Measurements from ENCODE around the gene PSD2. TPM values are rescaled to one million over a fixed set of nuclear protein-coding genes. Genes with fewer than 3 reads are reported as not detected.

PSD2 gene
- total and polyA plus RNA-seq, 5 donors from 2014 or later = not detected

DNA sequence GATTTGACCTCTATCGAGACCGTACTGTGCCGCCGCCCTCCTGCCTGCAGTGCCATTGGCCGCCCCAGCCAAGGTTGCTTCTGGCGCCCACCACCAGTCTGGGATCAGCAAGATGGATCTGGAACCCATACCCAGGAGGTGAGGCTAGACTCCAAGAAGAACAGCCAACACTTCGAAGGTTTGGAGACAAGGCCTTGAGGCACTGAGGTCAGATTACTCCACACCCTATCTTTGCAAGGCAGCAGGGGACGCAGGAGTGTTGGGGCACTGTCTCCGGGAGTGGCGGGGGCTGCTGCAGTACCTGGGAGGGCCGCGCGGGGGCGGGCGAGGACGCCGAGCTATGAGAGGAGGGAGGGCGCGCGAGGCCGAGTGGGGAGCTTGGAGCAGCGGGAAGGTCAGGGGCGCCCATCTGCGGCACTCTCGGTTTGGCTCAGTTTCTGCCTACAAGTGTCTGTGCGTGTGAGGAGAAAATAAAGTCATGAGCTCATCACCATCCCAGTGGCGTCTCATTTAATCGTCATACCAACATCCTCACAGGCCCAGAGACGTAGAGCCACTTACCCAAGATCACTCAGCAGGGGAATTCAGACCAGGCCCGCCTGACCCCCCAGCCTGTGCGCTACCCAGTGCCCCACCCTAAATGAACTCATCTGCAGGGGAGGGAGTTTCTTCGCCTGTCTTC, 20.5 kb upstream of the PSD2 start:
- Mint-ChIP-seq H3K27ac (no peak overlapping the region), H3K4me3 (no peak overlapping the region), H3K4me1 (peaks cover 0 to 8% (median 4%) of the 10 kb centered on the region in 4 donors), H3K27me3 (peaks cover 34% of the 10 kb centered on the region), H3K9me3 (no peaks in the 10 kb centered on the region), H3K36me3 (no peaks in the 10 kb centered on the region)
- Histone ChIP-seq H3K27ac (ENCODE audit: insufficient read depth, low read length, poor library complexity, severe bottlenecking) (no peak overlapping the region), H3K9me3 (ENCODE audit: control insufficient read depth in 2 of 2, low read length in 2 of 2) (no peaks in the 10 kb centered on the region), H3K36me3 (ENCODE audit: control insufficient read depth, insufficient read depth, low read length) (no peaks in the 10 kb centered on the region), H3K4me3 (ENCODE audit: low read depth, low read length) (no peak overlapping the region), H3K4me1 (ENCODE audit: control insufficient read depth, insufficient read depth, low read length, poor library complexity, severe bottlenecking) (no peaks in the 10 kb centered on the region), H3K27me3 (ENCODE audit: control insufficient read depth, insufficient read depth, low read length) (peaks cover 5% of the 10 kb centered on the region)
- DNase-seq (peak; percentile 45 to 66 (median 56)), ATAC-seq (ENCODE audit: low read depth in 2 of 2) (peak; percentile 80 to 86)

DNA sequence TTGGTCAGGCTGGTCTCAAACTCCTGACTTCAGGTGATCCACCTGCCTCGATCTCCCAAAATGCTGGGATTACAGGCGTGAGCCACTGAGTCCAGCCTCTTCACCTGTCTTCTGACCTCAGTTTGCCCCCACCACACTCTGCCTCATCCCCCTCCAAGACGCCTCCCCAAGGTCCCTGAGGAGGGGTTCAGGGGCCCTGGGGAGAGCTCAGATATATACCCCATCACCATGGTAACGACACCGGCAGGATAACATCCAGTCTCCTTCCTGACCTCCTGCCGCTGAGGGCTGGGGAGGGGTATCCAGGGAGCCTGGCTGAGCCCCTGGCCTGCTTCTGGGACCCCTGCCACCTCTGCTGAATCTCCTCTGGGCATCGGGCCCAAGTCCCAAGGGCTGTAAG, 19.7 kb upstream of the PSD2 start:
- H3K27me3 Mint-ChIP-seq = peaks cover 39% of the 10 kb centered on the region
- ATAC-seq (ENCODE audit: low read depth in 2 of 2) (no peak), DNase-seq (no peak)
- no peak overlapping the region for H3K27ac Mint-ChIP-seq
- no peaks in the 10 kb centered on the region for H3K9me3 Mint-ChIP-seq
- peaks cover 5% of the 10 kb centered on the region for H3K27me3 ChIP-seq (ENCODE audit: control insufficient read depth, insufficient read depth, low read length)
- no peaks in the 10 kb centered on the region for H3K9me3 ChIP-seq (ENCODE audit: control insufficient read depth in 2 of 2, low read length in 2 of 2)
- H3K27ac ChIP-seq (ENCODE audit: insufficient read depth, low read length, poor library complexity, severe bottlenecking) = no peak overlapping the region
- no peak overlapping the region for H3K4me3 Mint-ChIP-seq
- H3K4me1 Mint-ChIP-seq = peaks cover 0 to 8% (median 4%) of the 10 kb centered on the region in 4 donors
- no peak overlapping the region for H3K4me3 ChIP-seq (ENCODE audit: low read depth, low read length)
- no peaks in the 10 kb centered on the region for H3K4me1 ChIP-seq (ENCODE audit: control insufficient read depth, insufficient read depth, low read length, poor library complexity, severe bottlenecking)
- H3K36me3 Mint-ChIP-seq = no peaks in the 10 kb centered on the region
- no peaks in the 10 kb centered on the region for H3K36me3 ChIP-seq (ENCODE audit: control insufficient read depth, insufficient read depth, low read length)

DNA sequence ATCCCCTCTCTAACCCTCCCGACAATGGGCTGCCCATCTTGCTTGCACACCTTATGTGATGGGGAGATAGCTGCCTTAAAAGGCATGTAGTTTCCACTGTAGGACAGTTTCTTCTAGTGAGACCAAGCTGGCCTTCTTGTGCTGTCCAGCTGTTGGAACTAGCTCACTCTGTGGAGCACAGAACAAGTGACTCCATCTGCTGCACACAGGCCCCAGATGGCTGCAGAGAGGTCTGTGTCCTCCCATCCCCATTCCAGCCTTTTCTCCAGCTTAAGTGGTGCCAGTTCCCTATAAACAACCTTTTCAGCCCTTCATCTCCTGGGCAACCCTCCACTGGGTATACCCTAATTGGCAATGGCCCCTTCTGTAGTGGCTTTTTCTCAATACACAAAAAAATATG, 18.7 kb upstream of the PSD2 start:
- Mint-ChIP-seq H3K36me3 (no peaks in the 10 kb centered on the region), H3K27ac (no peak overlapping the region), H3K4me3 (no peak overlapping the region), H3K9me3 (no peaks in the 10 kb centered on the region), H3K27me3 (peaks cover 45% of the 10 kb centered on the region), H3K4me1 (peaks cover 0 to 8% (median 4%) of the 10 kb centered on the region in 4 donors)
- no peaks in the 10 kb centered on the region for H3K4me1 ChIP-seq (ENCODE audit: control insufficient read depth, insufficient read depth, low read length, poor library complexity, severe bottlenecking)
- H3K27me3 ChIP-seq (ENCODE audit: control insufficient read depth, insufficient read depth, low read length) = peaks cover 5% of the 10 kb centered on the region
- ATAC-seq (ENCODE audit: low read depth in 2 of 2) = no peak
- no peak overlapping the region for H3K27ac ChIP-seq (ENCODE audit: insufficient read depth, low read length, poor library complexity, severe bottlenecking)
- no peaks in the 10 kb centered on the region for H3K36me3 ChIP-seq (ENCODE audit: control insufficient read depth, insufficient read depth, low read length)
- DNase-seq = no peak
- no peaks in the 10 kb centered on the region for H3K9me3 ChIP-seq (ENCODE audit: control insufficient read depth in 2 of 2, low read length in 2 of 2)
- H3K4me3 ChIP-seq (ENCODE audit: low read depth, low read length) = no peak overlapping the region

DNA sequence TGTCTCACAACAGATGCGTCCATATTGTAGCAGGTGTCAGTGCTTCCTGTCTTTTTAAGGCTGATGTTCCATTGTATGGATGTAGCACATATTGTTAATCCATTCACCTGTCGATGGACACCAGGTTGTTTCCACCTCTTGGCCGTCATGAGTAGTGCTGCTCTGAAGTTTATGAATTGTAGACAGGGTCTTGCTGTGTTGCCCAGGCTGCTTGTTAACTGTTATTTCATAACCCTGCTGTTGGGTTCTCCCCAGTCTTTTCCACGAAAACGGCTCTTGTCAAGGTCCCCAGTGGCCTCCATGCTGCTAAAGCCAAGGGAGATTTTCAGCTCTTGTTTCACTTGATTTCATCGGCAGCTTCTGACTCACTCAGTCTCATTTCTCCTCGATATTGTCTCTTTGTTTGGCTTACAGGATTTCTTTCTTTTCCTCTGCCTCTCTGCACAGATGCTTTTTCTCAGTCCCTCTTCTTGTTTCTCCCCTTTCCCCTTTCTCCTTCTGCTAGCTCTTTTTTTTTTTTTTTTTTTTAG, 12.1 kb upstream of the PSD2 start:
- H3K27me3 Mint-ChIP-seq = peaks cover 43% of the 10 kb centered on the region
- H3K4me3 ChIP-seq (ENCODE audit: low read depth, low read length) = no peak overlapping the region
- peaks cover 10% of the 10 kb centered on the region for H3K4me1 ChIP-seq (ENCODE audit: control insufficient read depth, insufficient read depth, low read length, poor library complexity, severe bottlenecking)
- H3K36me3 Mint-ChIP-seq = no peaks in the 10 kb centered on the region
- H3K9me3 ChIP-seq (ENCODE audit: control insufficient read depth in 2 of 2, low read length in 2 of 2) = no peaks in the 10 kb centered on the region
- H3K4me3 Mint-ChIP-seq = no peak overlapping the region
- no peak overlapping the region for H3K27ac ChIP-seq (ENCODE audit: insufficient read depth, low read length, poor library complexity, severe bottlenecking)
- peaks cover 13% of the 10 kb centered on the region for H3K27me3 ChIP-seq (ENCODE audit: control insufficient read depth, insufficient read depth, low read length)
- no peak overlapping the region for H3K27ac Mint-ChIP-seq
- ATAC-seq (ENCODE audit: low read depth in 2 of 2) (no peak), DNase-seq (no peak)
- H3K36me3 ChIP-seq (ENCODE audit: control insufficient read depth, insufficient read depth, low read length) = no peaks in the 10 kb centered on the region
- H3K9me3 Mint-ChIP-seq = peaks cover 0 to 1% (median 0%) of the 10 kb centered on the region in 7 donors
- peaks cover 0 to 8% (median 2%) of the 10 kb centered on the region in 4 donors for H3K4me1 Mint-ChIP-seq

DNA sequence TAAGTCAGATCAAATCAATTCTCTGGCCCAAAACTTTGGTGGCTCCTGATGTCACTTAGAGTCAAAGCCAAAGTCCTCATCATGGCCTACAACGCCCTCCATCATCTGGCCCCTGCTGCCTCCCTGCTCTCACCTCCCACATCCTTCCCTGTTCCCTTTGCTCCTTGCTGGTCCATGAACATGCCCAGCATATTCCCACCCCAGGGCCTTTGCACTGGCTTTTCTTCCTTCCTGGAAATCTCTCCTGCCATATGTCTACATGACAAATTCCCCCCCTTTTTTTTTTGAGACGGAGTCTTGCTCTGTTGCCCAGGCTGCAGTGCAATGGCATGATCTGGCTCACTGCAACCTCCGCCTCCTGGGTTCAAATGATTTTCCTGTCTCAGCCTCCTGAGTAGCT, 11.1 kb upstream of the PSD2 start:
- Histone ChIP-seq H3K27ac (ENCODE audit: insufficient read depth, low read length, poor library complexity, severe bottlenecking) (no peak overlapping the region), H3K4me1 (ENCODE audit: control insufficient read depth, insufficient read depth, low read length, poor library complexity, severe bottlenecking) (peaks cover 10% of the 10 kb centered on the region), H3K27me3 (ENCODE audit: control insufficient read depth, insufficient read depth, low read length) (peaks cover 13% of the 10 kb centered on the region), H3K4me3 (ENCODE audit: low read depth, low read length) (no peak overlapping the region), H3K36me3 (ENCODE audit: control insufficient read depth, insufficient read depth, low read length) (no peaks in the 10 kb centered on the region), H3K9me3 (ENCODE audit: control insufficient read depth in 2 of 2, low read length in 2 of 2) (no peaks in the 10 kb centered on the region)
- Mint-ChIP-seq H3K4me1 (peaks cover 0 to 12% (median 6%) of the 10 kb centered on the region in 4 donors), H3K27ac (peak overlapping the region in 2 of 3 donors; percentile 58 to 79), H3K27me3 (peaks cover 49% of the 10 kb centered on the region), H3K36me3 (no peaks in the 10 kb centered on the region), H3K4me3 (no peak overlapping the region), H3K9me3 (peaks cover 0 to 1% (median 0%) of the 10 kb centered on the region in 7 donors)
- DNase-seq (no peak), ATAC-seq (ENCODE audit: low read depth in 2 of 2) (no peak)

DNA sequence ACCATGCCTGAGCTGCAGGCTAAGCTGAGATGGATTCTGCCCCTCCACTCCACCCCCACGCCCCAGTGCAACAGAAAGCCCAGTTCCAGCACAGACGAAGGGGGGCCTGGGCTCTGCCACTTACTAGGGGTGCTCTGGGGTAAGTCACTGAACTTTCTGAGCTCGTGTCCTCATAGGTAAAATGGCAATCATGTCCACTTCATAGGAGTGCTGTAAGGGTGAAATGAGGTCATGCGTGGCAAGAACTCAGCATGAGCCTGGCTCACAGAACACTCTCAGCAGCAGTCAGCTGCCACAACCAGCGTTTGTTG, 8.4 kb upstream of the PSD2 start:
- ATAC-seq (ENCODE audit: low read depth in 2 of 2) (no peak), DNase-seq (no peak)
- Mint-ChIP-seq H3K4me3 (peak overlapping the region in 3 of 4 donors; percentile 75 to 84 (median 81)), H3K4me1 (peaks cover 0 to 17% (median 8%) of the 10 kb centered on the region in 4 donors), H3K27ac (peak overlapping the region in 1 of 3 donors; percentile 38), H3K9me3 (peaks cover 0 to 1% (median 0%) of the 10 kb centered on the region in 7 donors), H3K27me3 (peaks cover 57% of the 10 kb centered on the region), H3K36me3 (no peaks in the 10 kb centered on the region)
- H3K27me3 ChIP-seq (ENCODE audit: control insufficient read depth, insufficient read depth, low read length) = peaks cover 8% of the 10 kb centered on the region
- no peak overlapping the region for H3K27ac ChIP-seq (ENCODE audit: insufficient read depth, low read length, poor library complexity, severe bottlenecking)
- H3K36me3 ChIP-seq (ENCODE audit: control insufficient read depth, insufficient read depth, low read length) = no peaks in the 10 kb centered on the region
- H3K9me3 ChIP-seq (ENCODE audit: control insufficient read depth in 2 of 2, low read length in 2 of 2) = no peaks in the 10 kb centered on the region
- H3K4me3 ChIP-seq (ENCODE audit: low read depth, low read length) = no peak overlapping the region
- H3K4me1 ChIP-seq (ENCODE audit: control insufficient read depth, insufficient read depth, low read length, poor library complexity, severe bottlenecking) = peaks cover 10% of the 10 kb centered on the region

DNA sequence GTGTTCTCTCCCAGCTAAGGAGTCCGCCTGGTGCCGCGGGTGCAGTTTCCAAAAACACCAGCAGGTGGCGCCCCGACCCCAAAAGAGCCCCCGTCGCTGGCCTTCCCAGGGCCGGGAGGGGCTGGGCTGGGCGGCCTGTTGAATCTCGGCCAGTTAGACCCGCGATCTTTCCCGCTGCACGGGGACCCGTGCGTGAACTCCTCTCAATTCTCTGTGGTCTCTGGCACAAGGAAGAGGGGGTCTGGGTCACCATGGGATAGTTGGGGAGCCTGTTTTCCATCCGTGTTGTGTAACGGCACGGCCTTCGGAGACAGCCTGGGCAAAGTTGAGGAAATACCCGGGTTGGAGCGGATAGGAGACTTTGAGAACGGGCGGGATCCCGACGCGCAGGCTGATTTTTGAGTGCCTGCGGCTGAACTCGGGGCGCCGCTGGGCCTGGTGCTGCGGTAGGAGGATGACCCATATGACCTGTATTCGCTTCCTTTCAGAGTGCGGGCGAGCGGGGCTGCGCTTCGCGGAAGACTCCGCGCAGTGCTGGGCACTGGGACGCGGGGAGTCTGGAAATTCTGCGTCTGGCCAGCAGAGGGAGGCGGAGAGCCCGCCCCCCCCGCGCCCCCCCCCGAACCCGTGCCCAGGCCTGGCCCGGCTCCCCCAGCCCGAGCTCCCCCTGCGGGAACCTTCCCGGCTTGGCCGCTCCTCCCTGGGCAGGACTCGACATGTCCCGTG, 7.9 kb upstream of the PSD2 start:
- H3K4me1 Mint-ChIP-seq = peaks cover 0 to 17% (median 8%) of the 10 kb centered on the region in 4 donors
- peaks cover 0 to 1% (median 0%) of the 10 kb centered on the region in 7 donors for H3K9me3 Mint-ChIP-seq
- peaks cover 8% of the 10 kb centered on the region for H3K27me3 ChIP-seq (ENCODE audit: control insufficient read depth, insufficient read depth, low read length)
- H3K4me3 ChIP-seq (ENCODE audit: low read depth, low read length) = peak overlapping the region; percentile 59
- DNase-seq = peak; percentile 67 to 77 (median 69)
- H3K36me3 ChIP-seq (ENCODE audit: control insufficient read depth, insufficient read depth, low read length) = no peaks in the 10 kb centered on the region
- H3K9me3 ChIP-seq (ENCODE audit: control insufficient read depth in 2 of 2, low read length in 2 of 2) = no peaks in the 10 kb centered on the region
- H3K27ac ChIP-seq (ENCODE audit: insufficient read depth, low read length, poor library complexity, severe bottlenecking) = no peak overlapping the region
- H3K4me1 ChIP-seq (ENCODE audit: control insufficient read depth, insufficient read depth, low read length, poor library complexity, severe bottlenecking) = peaks cover 10% of the 10 kb centered on the region
- no peaks in the 10 kb centered on the region for H3K36me3 Mint-ChIP-seq
- ATAC-seq (ENCODE audit: low read depth in 2 of 2) = peak; percentile 75 to 77
- H3K27me3 Mint-ChIP-seq = peaks cover 57% of the 10 kb centered on the region
- H3K27ac Mint-ChIP-seq = peak overlapping the region in 1 of 3 donors; percentile 41
- peak overlapping the region; percentile 75 to 84 (median 82) for H3K4me3 Mint-ChIP-seq
